HG03103 (cell line): Measurements from ENCODE around the gene PDF.
"Not testable (repeated sequence)": the region's sequence is repeated elsewhere in the genome, so short reads cannot be mapped to it uniquely, and the experiment has no call there.

ENCODE experiments used
- ATAC-seq: cut with Tn5 transposase; IDR thresholded peaks from one replicate; pipeline ENCODE4 v1.9.1; 2021; ENCODE audit warnings: low read depth; ENCODE audit not compliant: unreplicated experiment

Gene PDF

GRCh38 chr16:69330286-69331109, at the start of gene PDF:
PDF (minus strand) TSS chr16:69330588; CDS start chr16:69330570, 18 bp downstream.
- peak; percentile 87 for ATAC-seq

GRCh38 chr16:69378760-69379159, 48.4 kb upstream of the PDF start:
- no peak for ATAC-seq

- no peak for ATAC-seq
These were observed 47.6 kb upstream of the PDF start for GRCh38 chr16:69378036-69378435.

GRCh38 chr16:69376393-69377059, 46.1 kb upstream of the PDF start:
- no peak for ATAC-seq

- no peak for ATAC-seq
These were observed 42.6 kb upstream of the PDF start for GRCh38 chr16:69373019-69373418.

- ATAC-seq: no peak
These were observed 41.2 kb upstream of the PDF start for GRCh38 chr16:69371564-69371963.

- ATAC-seq: no peak
These were observed 38.5 kb upstream of the PDF start for GRCh38 chr16:69368866-69369265.

GRCh38 chr16:69367980-69368379, 37.6 kb upstream of the PDF start:
- no peak for ATAC-seq

- ATAC-seq: no peak
These were observed 36.0 kb upstream of the PDF start for GRCh38 chr16:69366431-69366830.

- no peak for ATAC-seq
These were observed 35.5 kb upstream of the PDF start for GRCh38 chr16:69365901-69366300.

- no peak for ATAC-seq
These were observed 33.7 kb upstream of the PDF start for GRCh38 chr16:69364088-69364487.

GRCh38 chr16:69363281-69363717, 32.9 kb upstream of the PDF start:
- no peak for ATAC-seq

- ATAC-seq: not testable (repeated sequence)
These were observed 29.7 kb upstream of the PDF start for GRCh38 chr16:69360070-69360469.

- no peak for ATAC-seq
These were observed 21.1 kb upstream of the PDF start, which contains the start of gene TMED6 for GRCh38 chr16:69351309-69352027. TMED6 (minus strand) TSS chr16:69351786; CDS start chr16:69351753, 33 bp downstream.

- ATAC-seq: no peak
These were observed 20.2 kb upstream of the PDF start for GRCh38 chr16:69350536-69351133.

- ATAC-seq: no peak
These were observed 19.1 kb upstream of the PDF start for GRCh38 chr16:69349536-69349935.

- ATAC-seq: no peak
These were observed 17.8 kb upstream of the PDF start for GRCh38 chr16:69348222-69348621.

GRCh38 chr16:69346683-69347082, 16.3 kb upstream of the PDF start:
- ATAC-seq: no peak

GRCh38 chr16:69345923-69346322, 15.5 kb upstream of the PDF start:
- no peak for ATAC-seq

GRCh38 chr16:69344171-69344570, 13.8 kb upstream of the PDF start:
- no peak for ATAC-seq
